Neural progenitor cell (in vitro differentiated cells): ENCODE data around the gene UPK3B. TPM values are rescaled to one million over a fixed set of nuclear protein-coding genes. Genes with fewer than 3 reads are reported as not detected.
"Not testable (repeated sequence)": the region's sequence is repeated elsewhere in the genome, so short reads cannot be mapped to it uniquely, and the experiment has no call there.

ENCODE experiments used
- DNase-seq: peaks from one replicate; pipeline ENCODE4 v3.0.0-alpha.2; 2016; ENCODE audit warnings: low spot score
- H2AFZ ChIP-seq: fragments of 200-600 bp; sonication (generic); replicated peaks from 2 replicates; pipeline ENCODE4 v1.6.1; 2016; ENCODE audit warnings: antibody characterized with exemption
- H3F3A ChIP-seq: fragments of 200-600 bp; sonication (generic); 2 replicates; pipeline ENCODE4 v1.6.1; 2016; ENCODE audit warnings: antibody characterized with exemption, low read depth
- H3K27ac ChIP-seq: fragments of 200-600 bp; sonication (generic); 2 replicates; pipeline ENCODE4 v1.5.1; 2016; ENCODE audit warnings: mild to moderate bottlenecking
- H3K27me3 ChIP-seq: fragments of 200-600 bp; sonication (generic); 2 replicates; pipeline ENCODE4 v1.6.1; 2016; ENCODE audit warnings: mild to moderate bottlenecking, moderate library complexity
- H3K36me3 ChIP-seq: fragments of 200-600 bp; sonication (generic); 2 replicates; pipeline ENCODE4 v1.5.1; 2016
- H3K4me1 ChIP-seq: fragments of 200-600 bp; sonication (generic); 2 replicates; pipeline ENCODE4 v1.6.1; 2016; ENCODE audit warnings: mixed run types
- H3K4me2 ChIP-seq: fragments of 200-600 bp; sonication (generic); 2 replicates; pipeline ENCODE4 v1.6.1; 2016
- H3K4me3 ChIP-seq: fragments of 200-600 bp; sonication (generic); 2 replicates; pipeline ENCODE4 v1.5.1; 2016
- H3K79me2 ChIP-seq: fragments of 200-600 bp; sonication (generic); 2 replicates; pipeline ENCODE4 v1.6.1; 2016; ENCODE audit warnings: low read depth
- H3K9ac ChIP-seq: fragments of 200-600 bp; sonication (generic); 2 replicates; pipeline ENCODE4 v1.6.1; 2016
- H3K9me3 ChIP-seq: fragments of 200-600 bp; sonication (generic); 2 replicates; pipeline ENCODE4 v1.5.1; 2016; ENCODE audit warnings: low read depth
- H4K20me1 ChIP-seq: fragments of 200-600 bp; sonication (generic); 2 replicates; pipeline ENCODE4 v1.6.1; 2016; ENCODE audit warnings: low read depth
- H3K27ac Mint-ChIP-seq: 3 replicates; pipeline ENCODE4 v1.8.0; 2021; ENCODE audit warnings: mixed read lengths
- H3K27me3 Mint-ChIP-seq: 2 replicates; pipeline ENCODE4 v1.8.0; 2022; ENCODE audit warnings: low read depth, mild to moderate bottlenecking, inconsistent platforms, moderate library complexity, mixed read lengths; ENCODE audit not compliant: insufficient read depth
- H3K36me3 Mint-ChIP-seq: 3 replicates; pipeline ENCODE4 v1.8.0; 2021; ENCODE audit warnings: mixed read lengths
- H3K4me1 Mint-ChIP-seq: 3 replicates; pipeline ENCODE4 v1.8.0; 2021; ENCODE audit warnings: mixed read lengths
- H3K4me3 Mint-ChIP-seq: 3 replicates; pipeline ENCODE4 v1.8.0; 2021; ENCODE audit warnings: mild to moderate bottlenecking, moderate library complexity, mixed read lengths
- H3K9me3 Mint-ChIP-seq: 3 replicates; pipeline ENCODE4 v1.8.0; 2020; ENCODE audit warnings: mixed read lengths
- total RNA-seq: library from RNA; depleted of rRNA; stranded (reverse); fragments of >200 nt; gene quantifications from 2 replicates; pipeline ENCODE4 v1.2.3, GENCODE V29; 2015; ENCODE audit warnings: low replicate concordance

The UPK3B gene
- total RNA-seq, 1 donor from 2014 or later, result not detected

DNA sequence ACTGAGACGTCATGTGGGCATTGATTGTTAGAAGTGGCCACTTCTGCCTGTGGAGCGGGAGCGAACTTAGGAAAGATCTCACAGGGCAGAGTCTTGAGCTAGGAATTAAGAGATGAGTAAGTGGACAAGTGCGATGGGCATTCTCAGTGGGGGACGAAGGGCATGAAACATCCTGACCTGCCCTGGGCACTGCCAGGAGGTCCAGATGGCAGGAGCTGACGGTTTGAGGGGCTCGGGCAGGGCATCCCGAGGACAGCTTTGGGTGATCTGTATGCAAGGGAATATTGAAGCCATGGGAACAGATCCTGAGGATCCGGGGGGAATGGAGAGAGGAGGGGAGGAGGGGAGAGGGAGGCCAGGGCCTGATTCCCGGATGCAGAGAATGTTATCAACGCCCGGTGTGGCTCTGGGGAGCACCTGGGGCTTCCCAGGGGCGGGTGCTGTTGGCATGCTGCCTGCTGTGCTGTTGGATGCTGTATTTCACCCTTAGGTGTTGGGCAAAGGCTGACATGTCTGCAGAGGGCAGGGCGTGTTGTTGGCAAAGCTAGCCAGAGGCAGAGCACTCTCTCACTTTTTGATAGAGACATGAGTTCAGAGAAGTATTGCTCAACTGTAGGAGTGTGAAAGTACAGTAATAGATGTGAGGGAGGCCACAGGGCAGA is 42.5 kb upstream of the UPK3B start:
- H3K27me3 ChIP-seq, H3K79me2 ChIP-seq, H3K9me3 Mint-ChIP-seq, DNase-seq, H3K4me1 ChIP-seq, H3K4me1 Mint-ChIP-seq, H4K20me1 ChIP-seq, H3K27ac ChIP-seq, H3K9me3 ChIP-seq, H3K4me2 ChIP-seq, H3K36me3 Mint-ChIP-seq, H3K4me3 ChIP-seq, H3K4me3 Mint-ChIP-seq, H2AFZ ChIP-seq, H3K9ac ChIP-seq, H3K36me3 ChIP-seq, H3K27me3 Mint-ChIP-seq, H3F3A ChIP-seq: not testable (repeated sequence)
- H3K27ac Mint-ChIP-seq, result peak overlapping the region; percentile 86

DNA sequence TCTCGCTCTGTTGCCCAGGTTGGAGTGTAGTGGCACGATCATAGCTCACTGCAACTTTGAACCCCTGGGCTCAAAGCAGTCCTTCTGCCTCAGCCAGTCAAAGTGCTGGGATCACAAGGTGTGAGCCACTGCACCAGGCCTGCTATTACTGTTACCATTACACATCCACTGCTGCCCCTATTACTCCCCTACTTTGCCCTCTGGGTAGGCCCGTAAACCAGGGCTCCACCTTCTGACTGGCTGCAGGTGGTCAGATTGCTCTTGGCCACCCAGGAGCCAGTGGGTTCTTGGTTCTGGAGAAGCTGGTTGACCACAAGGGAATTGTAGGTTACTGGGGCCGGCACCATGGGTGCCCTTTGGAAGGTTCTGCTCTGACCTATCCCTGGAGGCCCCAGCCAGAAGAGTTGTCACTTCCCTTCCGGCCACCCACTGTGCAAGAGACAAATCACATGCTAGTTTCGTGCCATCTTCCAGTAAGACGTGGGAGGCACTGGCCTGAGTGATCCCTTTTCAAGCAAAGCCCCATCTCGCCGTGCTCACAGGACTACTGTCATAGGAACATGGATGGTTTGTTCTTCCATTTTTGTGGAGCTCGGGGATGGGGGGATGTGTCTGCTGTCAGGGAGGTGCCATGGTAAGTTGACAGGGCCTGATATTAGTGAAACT is 38.7 kb upstream of the UPK3B start:
- not testable (repeated sequence) for H3K79me2 ChIP-seq, H2AFZ ChIP-seq, H3K27me3 Mint-ChIP-seq, H3K27me3 ChIP-seq, H3K9me3 ChIP-seq, H3K4me3 ChIP-seq, H3F3A ChIP-seq, H3K27ac Mint-ChIP-seq, H3K36me3 ChIP-seq, H3K36me3 Mint-ChIP-seq, H3K9me3 Mint-ChIP-seq, H3K9ac ChIP-seq, H3K4me3 Mint-ChIP-seq, H3K4me2 ChIP-seq, DNase-seq, H3K4me1 Mint-ChIP-seq, H3K4me1 ChIP-seq, H4K20me1 ChIP-seq, H3K27ac ChIP-seq

DNA sequence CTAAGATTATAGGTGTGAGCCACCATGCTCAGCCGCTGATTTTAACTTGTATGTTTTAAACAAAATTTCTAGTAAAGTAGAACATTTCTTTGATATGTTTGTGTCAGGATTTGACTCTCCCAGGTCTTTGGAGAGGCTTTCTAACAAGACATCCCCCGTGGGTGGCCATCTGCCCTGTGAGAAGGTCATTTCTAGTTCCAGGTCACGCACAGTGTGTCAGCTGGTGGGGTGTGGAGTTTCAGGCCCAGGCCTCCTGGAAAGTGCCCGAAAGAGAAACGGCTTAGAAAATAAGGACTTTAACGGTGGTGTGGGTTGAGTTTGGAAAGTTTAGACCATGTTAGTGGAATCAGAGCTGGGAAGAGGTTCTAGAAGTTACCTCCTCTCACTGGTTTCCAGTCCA is 37.3 kb upstream of the UPK3B start:
- H3K4me1 Mint-ChIP-seq, H3K9me3 Mint-ChIP-seq, H3F3A ChIP-seq, H3K27ac ChIP-seq, DNase-seq, H3K4me2 ChIP-seq, H3K4me1 ChIP-seq, H3K9ac ChIP-seq, H3K27me3 ChIP-seq, H3K9me3 ChIP-seq, H3K4me3 ChIP-seq, H3K4me3 Mint-ChIP-seq, H3K27me3 Mint-ChIP-seq, H3K79me2 ChIP-seq, H3K27ac Mint-ChIP-seq, H3K36me3 ChIP-seq, H2AFZ ChIP-seq, H4K20me1 ChIP-seq, H3K36me3 Mint-ChIP-seq: not testable (repeated sequence)

GRCh38 chr7:76476280-76476679 is 34.1 kb upstream of the UPK3B start:
- not testable (repeated sequence) for H3K4me1 Mint-ChIP-seq, H3K4me3 Mint-ChIP-seq, H3K9ac ChIP-seq, H3K27ac Mint-ChIP-seq, H3F3A ChIP-seq, H3K79me2 ChIP-seq, H3K27ac ChIP-seq, H3K9me3 ChIP-seq, H3K4me1 ChIP-seq, H3K27me3 Mint-ChIP-seq, H3K4me3 ChIP-seq, H3K36me3 Mint-ChIP-seq, H3K27me3 ChIP-seq, H2AFZ ChIP-seq, H4K20me1 ChIP-seq, DNase-seq, H3K4me2 ChIP-seq, H3K9me3 Mint-ChIP-seq, H3K36me3 ChIP-seq

DNA sequence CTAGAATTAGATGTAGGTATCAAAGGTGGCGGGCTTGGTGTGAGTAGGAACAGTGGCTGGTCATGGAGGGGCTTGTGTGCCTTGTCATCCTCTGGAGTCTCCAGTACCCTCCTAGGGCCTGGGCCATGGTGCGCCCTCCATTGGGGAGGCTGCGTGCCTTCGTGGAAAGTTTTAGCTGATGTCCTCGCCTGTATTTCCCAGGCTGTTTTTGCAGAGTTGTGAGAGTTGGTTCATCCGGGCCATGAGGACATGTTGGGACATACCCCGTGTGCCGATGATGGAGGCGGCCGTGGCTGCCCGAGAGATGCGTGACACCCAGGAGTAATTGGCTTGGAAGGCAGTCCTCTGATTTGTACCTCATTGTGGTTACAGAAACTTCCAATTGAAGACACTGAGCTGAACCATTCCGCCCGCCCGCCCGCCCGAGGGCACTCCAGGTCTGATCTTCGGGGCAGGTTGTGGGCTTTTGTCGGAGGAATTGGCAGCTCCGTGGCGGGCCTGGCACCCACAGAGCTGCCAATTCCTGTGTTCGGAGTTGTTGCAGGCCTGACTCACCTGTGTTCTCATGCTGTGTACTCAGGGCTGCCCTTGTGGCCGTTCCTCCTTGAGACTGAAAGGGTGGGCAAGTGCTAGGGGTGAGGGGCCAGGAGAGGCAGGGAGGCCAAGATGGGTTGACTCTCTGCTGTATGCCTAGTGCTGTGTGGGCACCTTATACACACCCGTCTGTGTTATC is 33.4 kb upstream of the UPK3B start:
- not testable (repeated sequence) for H2AFZ ChIP-seq, H3K27me3 Mint-ChIP-seq, H3K79me2 ChIP-seq, H3K27me3 ChIP-seq, H3K27ac ChIP-seq, H3F3A ChIP-seq, H3K9ac ChIP-seq, H3K4me1 Mint-ChIP-seq, H3K36me3 Mint-ChIP-seq, H3K27ac Mint-ChIP-seq, H3K4me1 ChIP-seq, H3K36me3 ChIP-seq, H3K4me3 Mint-ChIP-seq, H3K4me3 ChIP-seq, H3K9me3 ChIP-seq, H3K9me3 Mint-ChIP-seq, DNase-seq, H3K4me2 ChIP-seq, H4K20me1 ChIP-seq

- H3K9ac ChIP-seq, H3K36me3 ChIP-seq, H3K27me3 ChIP-seq, H3K9me3 Mint-ChIP-seq, H3K27ac ChIP-seq, H3F3A ChIP-seq, H3K4me1 ChIP-seq, H3K4me2 ChIP-seq, H3K4me3 ChIP-seq, H3K36me3 Mint-ChIP-seq, H3K4me3 Mint-ChIP-seq, H3K9me3 ChIP-seq, H3K27me3 Mint-ChIP-seq, H4K20me1 ChIP-seq, DNase-seq, H3K4me1 Mint-ChIP-seq, H2AFZ ChIP-seq, H3K27ac Mint-ChIP-seq, H3K79me2 ChIP-seq: not testable (repeated sequence)
These were observed 30.7 kb upstream of the UPK3B start for GRCh38 chr7:76479628-76480027.

DNA sequence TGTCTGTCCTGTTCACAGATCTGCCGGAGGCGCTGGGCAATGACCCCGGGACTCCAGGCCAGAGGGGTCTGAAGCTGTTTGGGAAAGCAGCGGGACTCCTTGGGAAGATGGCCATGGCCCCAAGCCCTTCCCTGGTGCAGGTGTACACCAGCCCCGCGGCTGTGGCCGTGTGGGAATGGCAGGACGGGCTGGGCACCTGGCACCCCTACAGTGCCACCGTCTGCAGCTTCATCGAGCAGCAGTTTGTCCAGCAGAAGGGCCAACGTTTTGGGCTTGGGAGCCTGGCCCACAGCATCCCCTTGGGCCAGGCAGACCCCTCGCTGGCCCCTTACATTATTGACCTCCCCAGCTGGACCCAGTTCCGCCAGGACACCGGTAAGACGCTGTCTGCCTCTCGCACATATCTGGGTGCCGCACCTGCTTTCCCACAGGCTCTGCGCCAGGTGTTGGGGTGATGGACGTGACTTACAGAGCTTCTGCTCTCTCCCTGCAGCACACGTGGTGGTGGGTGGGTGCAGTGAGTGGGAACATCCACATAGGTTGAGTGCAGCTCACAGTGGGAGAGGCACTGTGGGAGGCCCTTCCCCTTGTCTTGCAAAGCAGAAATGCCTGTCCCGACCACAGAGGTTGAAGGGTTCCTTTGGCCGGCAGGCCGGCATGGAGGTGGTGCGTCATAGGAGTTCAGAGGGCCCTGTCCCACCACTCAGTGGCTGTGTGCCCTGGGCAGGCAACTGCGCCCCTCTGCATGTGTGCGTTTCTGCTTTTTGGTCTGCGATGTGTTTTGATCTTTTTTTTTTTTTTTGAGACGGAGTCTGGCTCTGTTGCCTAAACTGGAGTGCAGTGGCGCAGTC is 29.7 kb upstream of the UPK3B start:
- not testable (repeated sequence) for H3K4me3 ChIP-seq, H3K27me3 Mint-ChIP-seq, H3K79me2 ChIP-seq, H3K27me3 ChIP-seq, H3K27ac Mint-ChIP-seq, H3K36me3 Mint-ChIP-seq, H3K36me3 ChIP-seq, H3K4me1 ChIP-seq, H3K9ac ChIP-seq, H2AFZ ChIP-seq, H4K20me1 ChIP-seq, H3K4me1 Mint-ChIP-seq, H3K4me3 Mint-ChIP-seq, H3K9me3 Mint-ChIP-seq, H3K27ac ChIP-seq, H3K9me3 ChIP-seq, H3K4me2 ChIP-seq, H3F3A ChIP-seq, DNase-seq
